CD1c-positive myeloid dendritic cell (primary cell): ENCODE data around the gene ENO4.

Experiments used
- DNase-seq: peaks from one replicate; pipeline ENCODE4 v3.0.0-alpha.2; 2016; ENCODE audit errors: extremely low spot score

ENO4 gene

GRCh38 chr10:116913695-116914094 lies 64.4 kb downstream of the ENO4 start:
- DNase-seq, result no peak

GRCh38 chr10:116915340-116915739 lies 66.0 kb downstream of the ENO4 start:
- no peak for DNase-seq

- DNase-seq, result no peak
These were observed 68.2 kb downstream of the ENO4 start for GRCh38 chr10:116917481-116917880.

GRCh38 chr10:116918583-116918982 lies 69.3 kb downstream of the ENO4 start:
- no peak for DNase-seq

GRCh38 chr10:116919164-116919563 lies 69.9 kb downstream of the ENO4 start:
- no peak for DNase-seq

- DNase-seq, result no peak
These were observed 70.4 kb downstream of the ENO4 start for GRCh38 chr10:116919706-116920105.

- no peak for DNase-seq
These were observed 75.8 kb downstream of the ENO4 start for GRCh38 chr10:116925056-116925455.

GRCh38 chr10:116926426-116926825 lies 77.1 kb downstream of the ENO4 start:
- DNase-seq, result no peak

GRCh38 chr10:116931806-116932205 lies 82.5 kb downstream of the ENO4 start:
- no peak for DNase-seq
